VCaP (cell line): ENCODE measurements around the gene DGKQ.

Experiments
- H3K27ac ChIP-seq: fragments of 450-650 bp; 2 replicates; pipeline ENCODE4 v1.5.1; 2017
- CTCF ChIP-seq: fragments of 450-650 bp; conservative IDR thresholded peaks from 2 replicates; pipeline ENCODE4 v1.5.1; 2017; ENCODE audit warnings: mild to moderate bottlenecking, moderate library complexity

DGKQ gene

DNA sequence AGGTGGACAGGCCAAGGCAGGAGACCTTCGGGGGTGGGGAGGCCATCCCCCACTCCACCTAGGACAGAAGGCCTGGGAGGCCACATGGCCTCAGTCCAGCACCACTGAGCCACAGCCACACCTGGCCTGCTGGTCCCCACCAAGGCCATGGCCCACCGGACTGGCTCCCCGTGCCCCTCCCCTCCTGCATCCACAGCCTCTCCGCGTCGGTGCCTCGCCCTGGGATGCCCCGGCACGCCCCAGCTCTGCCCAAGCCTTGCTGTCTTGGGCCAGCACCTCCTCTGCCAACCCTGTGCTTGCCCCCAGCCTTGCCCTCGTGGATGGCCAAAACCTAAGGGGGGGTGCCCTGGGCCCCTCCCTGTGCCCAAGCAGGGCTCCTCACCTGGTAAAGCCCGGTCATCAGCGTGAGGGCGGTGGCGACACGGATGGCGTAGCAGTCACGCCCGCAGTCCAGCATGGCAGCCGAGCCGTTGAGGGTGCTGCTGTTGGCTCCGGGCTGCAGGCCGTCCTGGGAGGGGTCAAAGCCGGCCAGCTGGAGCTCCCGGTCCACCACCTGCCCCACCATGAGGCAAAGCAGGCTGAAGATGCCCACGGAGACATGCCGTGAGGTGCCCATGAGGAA is 17.5 kb upstream of the DGKQ start:
- H3K27ac ChIP-seq: no peak overlapping the region; the same call in 1 of the 2 replicates
- TF ChIP-seq CTCF: no peak

DNA sequence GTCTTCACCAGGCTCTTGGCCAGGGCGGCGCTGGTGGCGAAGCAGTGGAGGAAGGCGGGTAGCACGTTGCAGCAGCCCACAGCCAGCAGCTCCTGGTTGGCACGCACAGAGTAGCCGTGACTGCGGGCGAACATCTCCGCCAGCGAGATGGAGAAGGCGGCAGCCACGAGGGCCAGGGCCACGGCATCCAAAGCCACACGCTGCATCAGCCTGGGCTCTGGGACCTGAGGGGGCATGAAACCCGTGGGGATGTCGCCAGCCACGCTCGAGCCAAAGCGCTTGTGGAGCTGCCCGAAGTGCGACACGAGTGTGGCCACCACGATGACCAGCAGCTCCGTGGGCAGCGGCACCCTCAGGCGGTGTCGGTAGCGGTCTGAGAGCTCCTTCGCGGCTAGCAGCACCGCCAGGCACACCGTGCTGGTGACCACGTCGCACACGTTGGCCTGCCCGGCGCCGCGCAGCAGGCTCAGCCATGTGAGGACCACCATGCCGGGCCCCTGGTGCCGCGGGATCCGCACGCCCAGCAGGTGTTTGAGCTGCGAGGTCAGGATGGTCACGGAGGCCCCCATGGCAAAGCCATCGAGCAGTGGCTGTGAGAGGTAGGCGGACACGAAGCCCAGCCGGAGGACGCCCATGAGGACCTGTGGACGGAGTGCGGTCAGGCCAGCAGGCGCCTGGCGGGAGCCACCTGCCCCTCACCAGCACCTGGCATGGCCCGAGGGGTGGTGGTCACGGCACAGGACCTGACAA is 16.5 kb upstream of the DGKQ start:
- no peak for TF ChIP-seq CTCF
- no peak overlapping the region for H3K27ac ChIP-seq

- no peak for TF ChIP-seq CTCF
These were observed 15.7 kb upstream of the DGKQ start for GRCh38 chr4:988726-989721.

DNA sequence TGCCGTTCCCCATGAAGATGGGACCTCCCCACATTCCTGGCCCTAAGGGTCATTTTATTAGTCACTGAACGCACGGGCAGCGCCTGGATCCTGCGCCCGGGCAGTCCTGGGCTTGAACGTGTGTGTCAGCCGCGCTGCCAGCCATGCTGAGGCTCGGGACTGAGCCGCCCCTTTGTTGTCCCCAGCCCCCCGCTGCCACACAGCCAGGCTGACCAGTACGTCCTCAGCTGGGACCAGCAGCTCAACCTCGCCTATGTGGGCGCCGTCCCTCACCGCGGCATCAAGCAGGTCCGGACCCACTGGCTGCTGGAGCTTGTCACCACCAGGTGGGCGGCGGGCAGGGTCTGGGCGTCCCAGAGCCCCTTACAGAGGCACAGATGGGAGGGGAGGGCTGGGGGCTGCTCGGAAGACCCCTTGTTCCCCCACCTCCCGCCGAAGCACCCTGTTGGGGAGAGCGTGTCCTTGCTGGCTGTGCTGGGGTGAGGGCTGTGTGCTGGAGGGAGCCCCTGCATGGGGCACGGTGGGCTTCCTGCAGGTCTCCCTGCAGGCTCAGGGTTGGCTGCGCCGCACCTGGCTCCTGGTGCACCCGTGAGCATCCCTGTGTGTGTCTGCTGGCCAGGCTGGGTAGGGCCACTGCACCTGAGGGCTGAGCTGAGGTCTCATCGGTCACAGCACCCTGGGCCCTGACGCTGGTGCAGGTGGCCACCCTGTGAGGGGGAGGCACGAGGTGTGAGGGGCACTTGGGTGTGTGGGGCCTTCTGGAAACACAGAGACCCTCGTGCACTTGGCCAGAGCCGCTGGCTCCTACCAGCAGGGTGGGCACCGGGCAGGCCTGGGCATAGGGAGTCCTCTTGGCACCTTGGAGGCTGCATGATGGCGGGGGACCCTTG is 14.5 kb upstream of the DGKQ start:
- peak overlapping the region; percentile 88 for H3K27ac ChIP-seq

More at GRCh38 chr4:988726-989721, 15.7 kb upstream of the DGKQ start:
- H3K27ac ChIP-seq: no peak overlapping the region; the same call in 1 of the 2 replicates

DNA sequence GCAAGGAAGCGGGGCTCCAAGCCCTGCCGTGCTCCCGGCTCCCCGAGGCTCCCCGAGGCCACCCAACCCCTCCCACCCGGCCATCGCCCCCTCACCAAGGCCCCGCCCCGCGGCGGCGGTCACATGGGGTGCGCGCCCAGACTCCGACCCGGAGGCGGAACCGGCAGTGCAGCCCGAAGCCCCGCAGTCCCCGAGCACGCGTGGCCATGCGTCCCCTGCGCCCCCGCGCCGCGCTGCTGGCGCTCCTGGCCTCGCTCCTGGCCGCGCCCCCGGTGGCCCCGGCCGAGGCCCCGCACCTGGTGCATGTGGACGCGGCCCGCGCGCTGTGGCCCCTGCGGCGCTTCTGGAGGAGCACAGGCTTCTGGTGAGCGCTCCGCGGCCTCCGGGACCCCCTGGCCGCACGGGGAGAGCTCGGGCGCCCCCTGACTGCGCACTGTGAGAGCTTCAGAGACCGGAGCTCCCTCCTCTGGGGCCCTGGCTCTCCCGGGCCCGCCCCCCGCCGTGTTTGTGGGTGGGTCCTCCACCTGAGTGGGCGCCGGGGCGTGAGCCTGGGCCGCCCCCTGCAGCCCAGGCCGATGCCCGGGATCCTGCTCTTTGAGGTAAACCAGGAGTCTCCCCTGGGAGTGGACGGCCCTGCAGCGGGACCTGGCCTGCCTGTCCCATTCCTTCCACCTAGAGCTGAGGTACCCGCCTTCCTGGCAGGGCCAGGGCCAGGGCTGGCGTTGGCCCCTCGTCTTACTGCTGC is 13.7 kb upstream of the DGKQ start, which contains the start of gene IDUA:
Gene IDUA, plus strand, starts transcription at position 166 of the 745 bp plus-strand sequence. Its CDS starts 41 bp downstream, at position 207.
- TF ChIP-seq CTCF: peak; percentile 72
- H3K27ac ChIP-seq: peak within 1 kb of the TSS; percentile 88

More for the DNA sequence above, 14.5 kb upstream of the DGKQ start:
- TF ChIP-seq CTCF: no peak

DNA sequence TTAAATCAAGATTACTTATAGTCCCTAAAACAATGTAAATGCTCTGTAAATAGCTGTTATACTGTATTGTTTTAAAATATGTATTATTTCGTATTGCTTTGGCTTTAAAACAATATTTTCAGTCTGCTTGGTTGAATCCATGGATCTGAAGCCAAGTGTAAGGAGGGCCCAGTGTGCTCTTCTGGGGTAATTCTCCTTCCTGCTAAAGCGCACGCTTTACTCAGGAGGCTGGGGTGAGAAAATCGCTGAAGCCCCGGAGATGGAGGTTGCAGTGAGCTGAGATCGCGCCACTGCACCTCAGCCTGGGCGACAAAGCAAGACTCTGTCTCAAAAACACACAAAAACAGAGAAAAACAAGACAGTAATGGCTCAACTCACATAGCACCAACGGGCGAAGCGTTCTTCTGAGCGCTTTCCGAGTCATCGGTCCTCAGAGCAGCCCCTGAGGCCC is 13.1 kb upstream of the DGKQ start:
- H3K27ac ChIP-seq: peak overlapping the region; percentile 88
- TF ChIP-seq CTCF: no peak
